Smooth muscle cell of the brain vasculature (primary cell): ENCODE measurements around the gene TRIM8.

Source experiments
- DNase-seq: peaks from one replicate; pipeline ENCODE4 v3.0.0-alpha.2; 2012; ENCODE audit warnings: low read depth, low spot score

TRIM8 gene

DNA sequence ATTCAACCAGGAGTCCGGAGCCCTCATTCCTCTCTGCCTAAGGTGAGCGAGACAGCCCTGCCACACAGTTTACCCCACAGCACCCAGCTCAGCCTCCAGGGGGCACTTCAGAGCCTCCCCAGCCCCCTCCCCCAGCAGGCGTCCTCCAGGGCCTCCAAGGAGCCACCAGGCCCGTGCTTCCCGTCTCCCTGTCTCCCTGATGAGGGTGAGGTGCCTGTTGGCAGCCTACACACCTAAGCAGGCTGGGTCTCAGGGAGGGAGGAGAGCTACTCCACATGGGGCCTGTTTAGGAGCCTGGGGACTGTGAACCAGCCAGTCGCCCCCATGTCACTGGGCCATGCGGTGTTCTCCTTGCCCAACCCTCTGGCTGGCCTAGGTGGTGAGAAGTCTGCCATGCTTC is 28.9 kb upstream of the TRIM8 start:
- DNase-seq, result no peak

- no peak for DNase-seq
Measured at GRCh38 chr10:102616066-102616770, 28.1 kb upstream of the TRIM8 start.

- DNase-seq, result no peak
Measured at GRCh38 chr10:102617041-102617440, 27.2 kb upstream of the TRIM8 start.

DNA sequence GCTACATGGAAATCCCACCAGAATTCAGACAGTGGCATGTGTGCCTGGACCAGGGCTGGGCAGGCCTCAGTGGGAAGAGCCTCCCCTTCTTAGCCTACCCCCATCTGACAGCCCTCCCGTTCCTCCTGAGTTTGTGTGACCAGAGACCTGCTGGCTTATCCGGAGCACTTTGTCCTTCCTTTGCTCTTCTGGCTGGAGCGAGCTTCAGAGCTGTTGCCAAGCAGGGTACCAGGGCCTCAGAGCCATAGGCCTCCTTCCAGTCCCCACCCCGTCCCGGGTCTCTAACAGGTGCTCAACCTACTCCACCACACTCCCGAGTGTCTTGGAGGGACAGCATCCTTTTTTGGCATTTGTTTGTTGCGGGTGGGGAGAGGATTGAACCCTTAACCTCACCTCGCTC is 26.5 kb upstream of the TRIM8 start:
- no peak for DNase-seq

GRCh38 chr10:102619281-102619981 is 24.8 kb upstream of the TRIM8 start:
- no peak for DNase-seq

DNA sequence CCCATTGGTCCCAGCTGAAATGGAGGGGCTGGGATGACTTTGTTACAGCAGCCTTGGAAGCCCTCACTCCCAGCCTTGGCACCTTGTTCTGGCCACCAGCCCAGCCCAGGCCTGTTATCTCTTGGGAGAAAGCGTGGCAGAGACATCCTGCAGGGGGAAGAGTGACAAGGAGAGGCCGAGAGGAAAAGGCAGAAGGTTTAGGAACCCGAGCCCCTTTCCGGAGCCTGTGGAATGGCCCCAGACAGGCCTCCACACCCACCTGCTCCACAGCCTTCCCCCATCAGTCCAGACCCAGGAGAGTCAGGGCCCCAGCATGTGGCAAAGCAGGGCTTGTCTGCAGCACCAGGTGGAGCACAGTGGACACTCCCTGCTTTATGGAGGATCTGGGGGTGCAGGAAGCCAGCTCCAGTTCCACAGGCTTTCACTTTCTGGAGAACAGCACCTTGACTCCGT is 24.1 kb upstream of the TRIM8 start:
- no peak for DNase-seq

- DNase-seq, result no peak
Measured at GRCh38 chr10:102620591-102621442, 23.5 kb upstream of the TRIM8 start.

GRCh38 chr10:102621443-102622325 is 22.6 kb upstream of the TRIM8 start:
- no peak for DNase-seq

DNA sequence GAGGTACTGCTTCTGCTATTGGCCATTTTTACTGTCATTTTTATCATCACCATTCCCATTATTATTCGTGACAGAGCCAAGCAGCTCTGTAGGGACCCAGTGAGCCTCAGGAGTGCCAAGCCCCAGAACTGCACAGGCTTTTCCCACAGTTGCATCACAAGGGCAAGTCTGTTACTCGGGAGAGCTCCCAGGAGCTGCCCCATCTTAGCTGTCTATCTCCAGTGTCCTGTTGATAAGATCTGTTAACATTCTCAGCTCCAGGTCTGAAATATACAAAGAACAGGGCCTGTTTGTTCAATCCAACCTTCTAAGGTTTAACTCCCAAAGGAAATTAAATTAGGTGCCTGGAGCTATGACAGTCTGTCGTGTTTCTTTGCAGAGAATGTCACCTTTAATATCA is 20.2 kb upstream of the TRIM8 start:
- DNase-seq, result no peak

GRCh38 chr10:102624751-102625645 is 19.3 kb upstream of the TRIM8 start:
- DNase-seq, result no peak

DNA sequence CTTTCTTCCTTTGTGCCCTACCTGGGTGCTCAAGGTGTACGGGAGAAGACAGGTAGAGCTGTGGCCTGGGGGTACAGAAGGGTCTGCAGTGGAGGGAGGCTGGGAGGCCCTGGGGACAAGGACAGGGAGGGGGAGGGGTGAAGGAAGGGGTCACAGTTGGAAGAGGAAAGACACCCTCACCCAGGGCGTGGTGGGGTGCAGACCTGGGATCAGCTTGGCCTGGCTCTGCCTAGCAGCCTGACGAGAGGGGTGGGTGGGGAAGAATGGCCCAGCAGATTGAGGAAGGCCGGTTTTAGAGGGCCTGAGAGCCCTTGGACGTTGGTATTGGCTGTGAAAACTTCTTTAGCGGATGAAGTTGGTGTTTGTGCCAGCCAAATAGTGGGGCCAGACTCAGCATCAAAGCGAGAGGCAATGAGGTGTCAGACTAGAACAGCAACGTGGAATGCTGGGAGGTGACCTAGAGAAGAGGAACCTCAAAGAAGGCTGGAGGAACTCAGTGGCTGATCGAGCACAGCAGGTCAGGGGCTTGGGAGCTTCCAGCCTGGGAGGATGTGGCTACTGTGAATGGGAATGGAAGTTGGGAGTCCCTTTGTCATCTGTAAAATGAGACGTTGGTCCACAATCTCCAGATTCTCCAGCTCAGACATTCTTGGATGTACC is 18.1 kb upstream of the TRIM8 start:
- DNase-seq, result no peak

DNA sequence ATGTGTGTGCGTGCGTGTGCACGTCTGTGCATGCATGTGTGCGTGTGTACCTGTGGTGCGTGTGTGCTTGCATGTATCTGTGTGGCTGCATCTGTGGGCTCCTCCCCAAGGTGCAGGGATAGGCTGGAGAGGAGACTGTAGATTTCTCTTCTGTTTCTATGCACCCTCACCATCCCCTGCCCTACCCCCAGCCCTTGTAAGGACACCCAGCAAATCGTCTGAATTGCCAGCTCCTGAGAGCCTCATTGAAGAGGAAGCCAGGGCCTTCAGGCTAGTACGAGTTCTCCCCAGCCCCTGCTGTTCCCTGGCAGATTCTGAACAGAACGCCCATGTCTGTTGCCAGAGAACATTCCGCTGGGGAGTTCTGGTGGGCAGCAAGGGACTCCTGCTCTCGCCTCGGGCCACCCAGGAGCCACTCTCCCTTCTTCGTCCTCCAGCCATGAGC is 17.0 kb upstream of the TRIM8 start:
- DNase-seq, result no peak

DNA sequence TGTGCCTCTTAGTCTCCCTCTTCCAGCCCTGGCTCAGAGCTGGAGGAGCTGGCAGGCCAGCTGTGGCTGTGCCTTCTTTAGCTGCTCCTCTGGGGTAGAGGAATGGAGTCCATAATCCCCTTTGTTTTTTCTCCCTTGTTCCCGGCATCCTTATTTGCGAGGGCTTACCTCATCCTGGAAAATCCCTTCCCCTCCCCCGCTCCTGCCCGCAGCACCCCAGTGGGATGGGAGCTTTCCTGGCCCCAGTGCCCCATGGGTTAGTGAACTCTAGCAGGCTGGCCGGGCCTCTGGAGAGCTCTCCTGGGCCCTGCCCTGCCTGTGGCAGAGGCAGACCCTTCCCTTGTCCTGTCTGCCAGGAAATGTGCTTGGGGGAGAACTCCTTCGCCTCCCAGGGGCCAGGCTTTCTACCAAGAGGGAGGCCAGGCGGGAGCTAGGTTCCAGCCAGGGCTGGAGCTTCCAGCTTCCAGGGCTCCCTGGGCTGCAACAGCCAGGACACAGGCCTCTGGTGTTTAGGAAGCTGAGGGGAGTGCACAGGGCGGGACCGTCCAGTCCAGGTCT is 16.5 kb upstream of the TRIM8 start:
- no peak for DNase-seq

GRCh38 chr10:102628451-102628911 is 15.8 kb upstream of the TRIM8 start:
- DNase-seq, result no peak

GRCh38 chr10:102629661-102630614 is 14.3 kb upstream of the TRIM8 start:
- no peak for DNase-seq

DNA sequence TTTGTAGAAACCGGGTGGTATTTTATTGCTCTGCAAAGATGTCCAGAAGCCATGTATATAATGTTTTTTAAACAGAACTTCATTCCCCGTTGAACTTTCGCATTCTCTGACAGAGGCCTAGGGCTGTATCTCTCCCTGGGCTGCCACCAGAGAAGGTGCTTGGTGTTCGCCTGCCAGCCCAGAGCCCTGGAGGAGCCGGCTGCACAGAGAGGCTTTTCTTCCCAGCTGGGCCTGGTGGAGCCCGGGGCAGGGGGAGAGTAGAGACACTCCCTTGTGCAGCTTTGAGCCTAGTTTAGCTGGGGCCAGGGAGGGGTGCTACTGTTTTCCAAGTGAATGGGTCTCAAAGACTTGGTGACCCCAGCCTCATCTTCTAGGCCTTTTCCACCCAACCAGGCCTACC is 13.6 kb upstream of the TRIM8 start:
- no peak for DNase-seq

DNA sequence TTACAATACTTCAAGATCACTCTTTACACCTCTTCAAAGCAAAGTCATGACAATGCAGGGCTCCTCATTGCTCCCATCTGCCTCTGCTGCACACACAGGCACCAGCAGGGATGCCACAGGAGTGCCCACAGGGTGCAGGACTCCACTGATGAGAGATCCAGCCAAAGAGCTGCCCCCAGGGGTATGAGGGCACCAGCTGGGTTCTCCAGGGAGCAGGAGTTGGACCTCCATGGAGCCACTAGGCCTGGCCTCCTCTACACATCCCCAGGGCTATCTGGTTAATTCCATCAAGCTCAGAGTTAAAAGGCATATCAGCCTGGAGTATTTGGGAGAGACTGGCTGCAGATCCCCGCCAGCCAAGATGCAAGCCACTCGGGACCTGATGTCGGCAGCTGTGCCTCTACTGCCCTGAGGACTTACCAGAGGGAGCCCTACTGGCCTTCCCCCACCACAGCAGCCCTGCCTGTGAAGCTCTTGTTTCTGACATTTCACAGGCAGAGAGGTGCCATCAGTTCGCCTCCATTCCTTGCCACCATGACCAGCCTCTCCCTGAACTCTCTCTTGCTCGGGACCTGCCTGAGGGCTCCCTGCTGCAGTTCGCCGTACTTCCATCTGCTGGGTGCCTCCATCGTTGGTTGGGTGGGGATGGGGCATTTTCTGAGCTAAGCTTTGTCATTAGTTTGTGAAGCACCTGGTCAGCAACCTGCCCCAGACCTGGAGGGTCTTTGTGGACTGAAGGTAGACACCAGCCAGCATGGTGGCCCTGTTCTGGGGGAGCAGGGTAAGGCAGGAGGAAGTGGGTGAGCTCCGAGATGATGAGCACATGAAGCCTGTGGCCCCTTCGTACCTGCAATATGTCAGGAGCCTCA is 12.5 kb upstream of the TRIM8 start:
- DNase-seq, result no peak
